SK-N-SH (cell line): ENCODE data around the gene MARCHF5. TPM values are rescaled to one million over a fixed set of nuclear protein-coding genes. Genes with fewer than 3 reads are reported as not detected.

Experiments used
- CTCF ChIA-PET: fragments of 300-600, 350-600 bp; formaldehyde crosslinking; extraction: SDS; loops from one replicate; lab custom pipeline; 2021; lab: Yijun Ruan, JAX
- POLR2A ChIA-PET: fragments of 350-600 bp; sonication (Branson Sonifier 250); formaldehyde crosslinking; extraction: SDS; loops from one replicate; lab custom pipeline; 2020; ENCODE audit warnings: antibody characterized with exemption, inconsistent platforms; lab: Yijun Ruan, JAX
- DNase-seq: peaks from one replicate; pipeline ENCODE4 v3.0.0; 2012
- H2AFZ ChIP-seq: fragments of 200-600 bp; sonication (generic); 2 replicates; pipeline ENCODE4 v1.8.1; 2016; ENCODE audit warnings: antibody characterized with exemption, mild to moderate bottlenecking, low read depth
- H3F3A ChIP-seq: fragments of 200-600 bp; sonication (generic); replicated peaks from 2 replicates; pipeline ENCODE3; 2016; ENCODE audit warnings: antibody characterized with exemption, mild to moderate bottlenecking; ENCODE audit not compliant: insufficient read depth
- H3K27ac ChIP-seq, 2 experiments: fragments of 200-500 bp in 1 of 2; fragments of 200-600 bp in 1 of 2; sonication (Bioruptor generic) in 1 of 2; sonication (generic), shearing (Covaris generic) in 1 of 2; 2 replicates each; pipeline versions ENCODE4 v1.5.1 to v1.6.1; 2014 to 2016; ENCODE audit warnings: low read depth in 2 of 2, inconsistent platforms in 1 of 2, low read length in 1 of 2, mild to moderate bottlenecking in 1 of 2, mixed read lengths in 1 of 2
- H3K27me3 ChIP-seq: fragments of 200-600 bp; sonication (generic), shearing (Covaris generic); 2 replicates; pipeline ENCODE4 v1.6.1; 2016; ENCODE audit warnings: mixed run types; ENCODE audit not compliant: insufficient read depth
- H3K36me3 ChIP-seq, 2 experiments: fragments of 200-500 bp in 1 of 2; fragments of 200-600 bp in 1 of 2; sonication (Bioruptor generic) in 1 of 2; sonication (generic) in 1 of 2; replicated peaks in 1 of 2; 2 replicates each; pipeline versions ENCODE3 to v1.5.1; 2014 to 2016; ENCODE audit warnings: low read length in 1 of 2, mild to moderate bottlenecking in 1 of 2; ENCODE audit not compliant: insufficient read depth in 2 of 2, control insufficient read depth in 1 of 2
- H3K4me1 ChIP-seq, 2 experiments: fragments of 200-500 bp in 1 of 2; fragments of 200-600 bp in 1 of 2; sonication (Bioruptor generic) in 1 of 2; sonication (generic), shearing (Covaris generic) in 1 of 2; 2 replicates each; pipeline versions ENCODE4 v1.5.1 to v1.6.1; 2014 to 2016; ENCODE audit warnings: low read depth in 1 of 2, low read length in 1 of 2, mixed run types in 1 of 2; ENCODE audit not compliant: insufficient read depth in 2 of 2, control insufficient read depth in 1 of 2
- H3K4me2 ChIP-seq: fragments of 200-600 bp; sonication (generic), shearing (Covaris generic); 2 replicates; pipeline ENCODE4 v1.6.1; 2017; ENCODE audit warnings: mixed run types
- H3K4me3 ChIP-seq, 2 experiments: fragments of 200-500 bp in 1 of 2; fragments of 200-600 bp in 1 of 2; sonication (Bioruptor generic) in 1 of 2; sonication (generic), shearing (Covaris generic) in 1 of 2; 2 replicates each; pipeline versions ENCODE4 v1.5.1 to v1.8.1; 2014 to 2016; ENCODE audit warnings: low read depth in 2 of 2, inconsistent platforms in 1 of 2, low read length in 1 of 2, mild to moderate bottlenecking in 1 of 2, mixed read lengths in 1 of 2, moderate library complexity in 1 of 2
- H3K79me2 ChIP-seq: fragments of 200-600 bp; sonication (generic); 2 replicates; pipeline ENCODE4 v1.8.1; 2017; ENCODE audit warnings: mild to moderate bottlenecking; ENCODE audit not compliant: insufficient read depth
- H3K9ac ChIP-seq: fragments of 200-600 bp; sonication (generic); 2 replicates; pipeline ENCODE4 v1.6.1; 2017; ENCODE audit warnings: mixed run types
- H3K9me2 ChIP-seq: fragments of 200-600 bp; sonication (generic); 2 replicates; pipeline ENCODE4 v1.6.1; 2017; ENCODE audit warnings: mixed run types
- H3K9me3 ChIP-seq: fragments of 200-600 bp; sonication (generic); 2 replicates; pipeline ENCODE4 v1.6.1; 2017; ENCODE audit warnings: mixed run types, mild to moderate bottlenecking, moderate library complexity
- H4K20me1 ChIP-seq: fragments of 200-600 bp; sonication (generic); 2 replicates; pipeline ENCODE4 v1.6.1; 2017; ENCODE audit warnings: mild to moderate bottlenecking, mixed run types; ENCODE audit not compliant: insufficient read depth
- EP300 ChIP-seq, 2 experiments: IDR thresholded peaks; 2 replicates each; pipeline versions ENCODE4 v1.4.0 to v1.6.1; 2012; ENCODE audit warnings: borderline replicate concordance in 1 of 2, low read depth in 1 of 2, low read length in 1 of 2
- EZH2phosphoT487 ChIP-seq: fragments of 200-600 bp; sonication (generic); IDR thresholded peaks from 2 replicates; pipeline ENCODE4 v1.6.1; 2017; ENCODE audit warnings: low read depth, mixed run types, mild to moderate bottlenecking, antibody characterized with exemption, moderate library complexity, borderline replicate concordance
- GATA2 ChIP-seq: sonication (generic); formaldehyde crosslinking; IDR thresholded peaks from 2 replicates; pipeline ENCODE4 v1.5.0; 2020; ENCODE audit warnings: mild to moderate bottlenecking, missing genetic modification reagents
- JUND ChIP-seq: IDR thresholded peaks from 2 replicates; pipeline ENCODE4 v1.4.0; 2012
- MAX ChIP-seq: IDR thresholded peaks from 2 replicates; pipeline ENCODE4 v1.4.0; 2012; ENCODE audit warnings: low read depth
- MXI1 ChIP-seq: IDR thresholded peaks from 2 replicates; pipeline ENCODE4 v1.6.1; 2012; ENCODE audit warnings: mild to moderate bottlenecking, low read depth, low read length, improper control_type of control experiment
- NFIC ChIP-seq: IDR thresholded peaks from 2 replicates; pipeline ENCODE4 v1.4.0; 2012; ENCODE audit warnings: borderline replicate concordance
- RAD21 ChIP-seq: IDR thresholded peaks from 2 replicates; pipeline ENCODE4 v1.6.1; 2012; ENCODE audit warnings: mild to moderate bottlenecking, low read length
- REST ChIP-seq: IDR thresholded peaks from 2 replicates; pipeline ENCODE4 v1.6.1; 2012; ENCODE audit warnings: mild to moderate bottlenecking, low read depth, low read length, moderate library complexity
- RXRA ChIP-seq: IDR thresholded peaks from 2 replicates; pipeline ENCODE4 v1.4.0; 2012; ENCODE audit warnings: low read depth, mild to moderate bottlenecking, borderline replicate concordance
- SMC3 ChIP-seq: IDR thresholded peaks from 2 replicates; pipeline ENCODE4 v1.6.1; 2012; ENCODE audit warnings: low read depth, low read length, improper control_type of control experiment
- TAF1 ChIP-seq: IDR thresholded peaks from 2 replicates; pipeline ENCODE4 v1.6.1; 2012; ENCODE audit warnings: low read depth, mild to moderate bottlenecking, low read length, moderate library complexity, borderline replicate concordance
- TEAD4 ChIP-seq: IDR thresholded peaks from 2 replicates; pipeline ENCODE4 v1.4.0; 2012; ENCODE audit warnings: mild to moderate bottlenecking, borderline replicate concordance; ENCODE audit not compliant: insufficient read depth
- USF1 ChIP-seq: IDR thresholded peaks from 2 replicates; pipeline ENCODE4 v1.4.0; 2012; ENCODE audit warnings: low read depth, borderline replicate concordance
- ZBTB33 ChIP-seq: IDR thresholded peaks from 2 replicates; pipeline ENCODE4 v1.4.0; 2012; ENCODE audit warnings: low read depth, borderline replicate concordance
- WGBS: methylation state at CpG from one replicate; pipeline ENCODE4 v1.1.6; 2017; ENCODE audit warnings: low lambda C conversion rate; 5-methylcytosine and 5-hydroxymethylcytosine counted together
- polyA plus RNA-seq, 3 experiments: library from polyadenylated mRNA; depleted of rRNA; stranded (reverse); fragments of >200 nt; gene quantifications; 2 replicates each; pipeline ENCODE4 v1.2.3, GENCODE V29; 2012

The MARCHF5 gene
- polyA plus RNA-seq, 1 of the 3 experiments (the other 2 are of a cell fraction): 24.2 TPM

- Histone ChIP-seq H3K9me2 (no peaks in the 10 kb centered on the region), H3K4me1 (peaks cover 0 to 9% of the 10 kb centered on the region in 2 experiments; a peak in 1 of 4 replicates), H4K20me1 (peaks cover 89% of the 10 kb centered on the region), H2AFZ (no peak overlapping the region), H3K9me3 (no peaks in the 10 kb centered on the region), H3K27ac (no peak overlapping the region), H3K4me3 (no peak overlapping the region), H3K79me2 (peaks cover 99% of the 10 kb centered on the region), H3K9ac (no peak overlapping the region), H3K27me3 (no peaks in the 10 kb centered on the region), H3K4me2 (no peak overlapping the region), H3K36me3 (peaks cover 7 to 30% of the 10 kb centered on the region in 2 experiments), H3F3A (no peaks in the 10 kb centered on the region)
- ChIA-PET CTCF (interaction anchor here (1.1 to 1.3 kb wide), 2 partner anchors 173 to 219 kb away, joined by 3 read pairs; no protein-coding TSS in a partner anchor), POLR2A (no interaction called here)
- DNase-seq: no peak
- 95% methylated on average over 6 of the region's 6 CpGs for WGBS
- TF ChIP-seq RXRA (no peak), EP300 (IDR thresholded peaks at IDR 0.05; ENCODE audit: borderline replicate concordance in 1 of 2, low read depth in 1 of 2, low read length in 1 of 2) (no peak), ZBTB33 (no peak), TEAD4 (no peak), RAD21 (no peak), EZH2phosphoT487 (no peak), JUND (no peak), USF1 (no peak), MXI1 (no peak), TAF1 (no peak), MAX (no peak), REST (no peak), SMC3 (no peak), GATA2 (CRISPR knock-in tag) (no peak), NFIC (no peak)
Measured at GRCh38 chr10:92298487-92298886, 7.5 kb downstream of the MARCHF5 start.
